ENCODE measurements around the gene BDKRB2. TPM values are rescaled to one million over a fixed set of nuclear protein-coding genes. Genes with fewer than 3 reads are reported as not detected.

The BDKRB2 gene
- total RNA-seq, 1 donor, result under 0.01 TPM

GRCh38 chr14:96187216-96188031, 17.2 kb upstream of the BDKRB2 start:
- Histone ChIP-seq H3K9me3 (ENCODE audit: low read depth, low read length) (no peaks in the 10 kb centered on the region), H3K4me3 (ENCODE audit: low read length) (no peak overlapping the region), H3K4me1 (ENCODE audit: insufficient read depth, low read length) (no peaks in the 10 kb centered on the region), H3K27me3 (ENCODE audit: insufficient read depth, low read length) (no peaks in the 10 kb centered on the region)

GRCh38 chr14:96189281-96189711, 15.3 kb upstream of the BDKRB2 start:
- H3K4me3 ChIP-seq (ENCODE audit: low read length), result no peak overlapping the region
- H3K4me1 ChIP-seq (ENCODE audit: insufficient read depth, low read length), result no peaks in the 10 kb centered on the region
- H3K9me3 ChIP-seq (ENCODE audit: low read depth, low read length), result no peaks in the 10 kb centered on the region
- no peaks in the 10 kb centered on the region for H3K27me3 ChIP-seq (ENCODE audit: insufficient read depth, low read length)

- Histone ChIP-seq H3K4me3 (ENCODE audit: low read length) (no peak overlapping the region), H3K4me1 (ENCODE audit: insufficient read depth, low read length) (no peaks in the 10 kb centered on the region), H3K9me3 (ENCODE audit: low read depth, low read length) (no peaks in the 10 kb centered on the region), H3K27me3 (ENCODE audit: insufficient read depth, low read length) (no peaks in the 10 kb centered on the region)
Measured at GRCh38 chr14:96191353-96191752, 13.3 kb upstream of the BDKRB2 start.

- no peaks in the 10 kb centered on the region for H3K27me3 ChIP-seq (ENCODE audit: insufficient read depth, low read length)
- no peaks in the 10 kb centered on the region for H3K9me3 ChIP-seq (ENCODE audit: low read depth, low read length)
- H3K4me1 ChIP-seq (ENCODE audit: insufficient read depth, low read length), result no peaks in the 10 kb centered on the region
- no peak overlapping the region for H3K4me3 ChIP-seq (ENCODE audit: low read length)
Measured at GRCh38 chr14:96191841-96192462, 12.7 kb upstream of the BDKRB2 start.

GRCh38 chr14:96192975-96193805, 11.4 kb upstream of the BDKRB2 start:
- no peaks in the 10 kb centered on the region for H3K9me3 ChIP-seq (ENCODE audit: low read depth, low read length)

GRCh38 chr14:96194262-96194656, 10.4 kb upstream of the BDKRB2 start:
- H3K27me3 ChIP-seq (ENCODE audit: insufficient read depth, low read length), result no peaks in the 10 kb centered on the region
- H3K4me1 ChIP-seq (ENCODE audit: insufficient read depth, low read length), result no peaks in the 10 kb centered on the region
- no peaks in the 10 kb centered on the region for H3K9me3 ChIP-seq (ENCODE audit: low read depth, low read length)
- no peak overlapping the region for H3K4me3 ChIP-seq (ENCODE audit: low read length)

More at GRCh38 chr14:96192975-96193805, 11.4 kb upstream of the BDKRB2 start:
- no peaks in the 10 kb centered on the region for H3K27me3 ChIP-seq (ENCODE audit: insufficient read depth, low read length)
- no peaks in the 10 kb centered on the region for H3K4me1 ChIP-seq (ENCODE audit: insufficient read depth, low read length)
- no peak overlapping the region for H3K4me3 ChIP-seq (ENCODE audit: low read length)

GRCh38 chr14:96194657-96195431, 9.8 kb upstream of the BDKRB2 start:
- Histone ChIP-seq H3K27me3 (ENCODE audit: insufficient read depth, low read length) (no peaks in the 10 kb centered on the region), H3K4me1 (ENCODE audit: insufficient read depth, low read length) (no peaks in the 10 kb centered on the region), H3K9me3 (ENCODE audit: low read depth, low read length) (no peaks in the 10 kb centered on the region), H3K4me3 (ENCODE audit: low read length) (no peak overlapping the region)

- no peak overlapping the region for H3K4me3 ChIP-seq (ENCODE audit: low read length)
- no peaks in the 10 kb centered on the region for H3K4me1 ChIP-seq (ENCODE audit: insufficient read depth, low read length)
- no peaks in the 10 kb centered on the region for H3K27me3 ChIP-seq (ENCODE audit: insufficient read depth, low read length)
- no peaks in the 10 kb centered on the region for H3K9me3 ChIP-seq (ENCODE audit: low read depth, low read length)
Measured at GRCh38 chr14:96195441-96196081, 9.1 kb upstream of the BDKRB2 start.

GRCh38 chr14:96197163-96197852, 7.3 kb upstream of the BDKRB2 start:
- Histone ChIP-seq H3K27me3 (ENCODE audit: insufficient read depth, low read length) (no peaks in the 10 kb centered on the region), H3K4me3 (ENCODE audit: low read length) (no peak overlapping the region), H3K4me1 (ENCODE audit: insufficient read depth, low read length) (no peaks in the 10 kb centered on the region), H3K9me3 (ENCODE audit: low read depth, low read length) (no peaks in the 10 kb centered on the region)

- no peaks in the 10 kb centered on the region for H3K27me3 ChIP-seq (ENCODE audit: insufficient read depth, low read length)
- H3K4me1 ChIP-seq (ENCODE audit: insufficient read depth, low read length), result no peaks in the 10 kb centered on the region
- H3K4me3 ChIP-seq (ENCODE audit: low read length), result no peak overlapping the region
- H3K9me3 ChIP-seq (ENCODE audit: low read depth, low read length), result no peaks in the 10 kb centered on the region
Measured at GRCh38 chr14:96197969-96198368, 6.7 kb upstream of the BDKRB2 start.

GRCh38 chr14:96198430-96199130, 6.1 kb upstream of the BDKRB2 start:
- Histone ChIP-seq H3K9me3 (ENCODE audit: low read depth, low read length) (no peaks in the 10 kb centered on the region), H3K4me1 (ENCODE audit: insufficient read depth, low read length) (no peaks in the 10 kb centered on the region), H3K4me3 (ENCODE audit: low read length) (no peak overlapping the region), H3K27me3 (ENCODE audit: insufficient read depth, low read length) (peaks cover 1% of the 10 kb centered on the region)

- Histone ChIP-seq H3K9me3 (ENCODE audit: low read depth, low read length) (no peaks in the 10 kb centered on the region), H3K27me3 (ENCODE audit: insufficient read depth, low read length) (peaks cover 9% of the 10 kb centered on the region), H3K4me1 (ENCODE audit: insufficient read depth, low read length) (no peaks in the 10 kb centered on the region), H3K4me3 (ENCODE audit: low read length) (no peak overlapping the region)
Measured at GRCh38 chr14:96201157-96201556, 3.5 kb upstream of the BDKRB2 start.

GRCh38 chr14:96201965-96202364, 2.7 kb upstream of the BDKRB2 start:
- Histone ChIP-seq H3K4me1 (ENCODE audit: insufficient read depth, low read length) (no peaks in the 10 kb centered on the region), H3K4me3 (ENCODE audit: low read length) (no peak overlapping the region), H3K9me3 (ENCODE audit: low read depth, low read length) (no peaks in the 10 kb centered on the region), H3K27me3 (ENCODE audit: insufficient read depth, low read length) (peaks cover 9% of the 10 kb centered on the region)
